Measurements from ENCODE around the gene PPP2R2D.

DNA sequence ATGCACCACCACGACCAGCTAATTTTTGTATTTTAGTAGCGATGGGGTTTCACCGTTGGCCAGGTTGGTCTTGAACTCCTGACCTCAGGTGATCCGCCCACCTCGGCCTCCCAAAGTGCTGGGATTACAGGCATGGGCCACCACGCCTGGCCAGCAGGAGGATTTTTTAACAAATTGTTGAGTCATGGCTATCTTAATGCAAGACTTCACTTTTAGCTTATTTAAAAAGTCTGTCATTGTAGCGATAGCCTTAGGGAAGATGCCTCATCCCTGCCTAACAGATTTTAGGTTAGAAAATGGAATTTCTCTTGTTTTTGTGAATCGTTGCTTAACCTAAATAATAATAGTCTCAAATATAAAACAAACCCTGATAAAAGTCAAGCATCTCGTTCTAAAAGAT, 35.5 kb downstream of the PPP2R2D start:
- TF ChIP-seq, protein P1, sequence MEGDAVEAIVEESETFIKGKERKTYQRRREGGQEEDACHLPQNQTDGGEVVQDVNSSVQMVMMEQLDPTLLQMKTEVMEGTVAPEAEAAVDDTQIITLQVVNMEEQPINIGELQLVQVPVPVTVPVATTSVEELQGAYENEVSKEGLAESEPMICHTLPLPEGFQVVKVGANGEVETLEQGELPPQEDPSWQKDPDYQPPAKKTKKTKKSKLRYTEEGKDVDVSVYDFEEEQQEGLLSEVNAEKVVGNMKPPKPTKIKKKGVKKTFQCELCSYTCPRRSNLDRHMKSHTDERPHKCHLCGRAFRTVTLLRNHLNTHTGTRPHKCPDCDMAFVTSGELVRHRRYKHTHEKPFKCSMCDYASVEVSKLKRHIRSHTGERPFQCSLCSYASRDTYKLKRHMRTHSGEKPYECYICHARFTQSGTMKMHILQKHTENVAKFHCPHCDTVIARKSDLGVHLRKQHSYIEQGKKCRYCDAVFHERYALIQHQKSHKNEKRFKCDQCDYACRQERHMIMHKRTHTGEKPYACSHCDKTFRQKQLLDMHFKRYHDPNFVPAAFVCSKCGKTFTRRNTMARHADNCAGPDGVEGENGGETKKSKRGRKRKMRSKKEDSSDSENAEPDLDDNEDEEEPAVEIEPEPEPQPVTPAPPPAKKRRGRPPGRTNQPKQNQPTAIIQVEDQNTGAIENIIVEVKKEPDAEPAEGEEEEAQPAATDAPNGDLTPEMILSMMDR (IDR thresholded peaks at IDR 0.05): no peak
- TF ChIP-seq POLR2A (IDR thresholded peaks at IDR 0.05): no peak
- TF ChIP-seq POLR2AphosphoS5 (IDR thresholded peaks at IDR 0.05): no peak

Measured in transverse colon (tissue), 4 donors.